Ramos (cell line): ENCODE measurements around the gene GNGT2.
"Not testable (repeated sequence)": the region's sequence is repeated elsewhere in the genome, so short reads cannot be mapped to it uniquely, and the experiment has no call there.

ENCODE experiments used
- in situ Hi-C: fragments of 300-500 bp; cut with MboI; formaldehyde crosslinking; loops from one replicate; pipeline ENCODE4 v1.14.3; 2022; ENCODE audit warnings: low sequenced_read_pairs; ENCODE audit not compliant: unreplicated experiment

Gene GNGT2

GRCh38 chr17:49183801-49184200 lies 26.6 kb downstream of the GNGT2 start:
- in situ Hi-C loops = loop anchor here (25.0 kb wide), 1 partner anchor 204 kb away; no protein-coding TSS in a partner anchor

GRCh38 chr17:49183341-49183740 lies 27.0 kb downstream of the GNGT2 start:
- in situ Hi-C loops = loop anchor here (25.0 kb wide), 1 partner anchor 204 kb away; no protein-coding TSS in a partner anchor

- in situ Hi-C loops = loop anchor here (25.0 kb wide), 1 partner anchor 206 kb away; no protein-coding TSS in a partner anchor
Observed at GRCh38 chr17:49180998-49181635, 29.3 kb downstream of the GNGT2 start.

DNA sequence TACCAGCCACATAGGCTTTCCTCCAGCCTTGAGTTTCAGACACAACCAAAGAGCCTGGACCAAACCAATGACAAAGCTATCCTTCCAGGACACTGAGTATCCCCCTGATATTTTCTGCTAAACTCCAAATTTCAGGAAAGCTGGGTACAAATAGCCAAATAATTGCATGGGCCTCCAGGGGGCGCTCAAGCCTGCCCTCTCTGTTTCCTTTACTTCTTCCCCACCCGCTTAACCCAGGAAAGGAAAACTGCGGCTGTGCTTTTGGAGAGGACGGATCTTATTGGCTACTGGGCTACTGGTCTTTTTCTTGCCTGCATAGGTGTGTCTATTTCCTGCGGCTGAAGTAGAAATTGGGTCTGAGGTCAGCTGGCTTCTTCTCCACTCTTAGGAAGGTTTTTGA lies 30.1 kb downstream of the GNGT2 start:
- in situ Hi-C loops = loop anchor here (25.0 kb wide), 1 partner anchor 207 kb away; no protein-coding TSS in a partner anchor

- in situ Hi-C loops = loop anchor here (5.0 to 25.0 kb wide), 2 partner anchors 51 to 211 kb away; no protein-coding TSS in a partner anchor
Observed at GRCh38 chr17:49175978-49176377, 34.4 kb downstream of the GNGT2 start.

DNA sequence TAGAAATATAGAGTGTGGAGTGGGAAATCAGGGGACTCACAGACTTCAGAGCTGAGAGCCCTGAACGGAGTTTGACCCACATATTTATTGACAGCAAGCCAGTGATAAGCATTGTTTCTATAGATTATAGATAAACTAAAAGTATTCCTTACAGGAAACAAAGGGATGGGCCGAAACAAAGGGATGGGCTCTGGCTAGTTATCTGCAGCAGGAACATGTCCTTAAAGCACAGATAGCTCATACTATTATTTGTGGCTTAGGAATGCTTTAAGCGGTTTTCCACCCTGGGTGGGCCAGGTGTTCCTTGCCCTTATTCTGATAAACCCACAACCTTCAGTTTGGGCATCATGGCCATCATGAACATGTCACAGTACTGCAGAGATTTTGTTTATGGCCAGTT lies 39.7 kb downstream of the GNGT2 start:
- in situ Hi-C loops = not testable (repeated sequence)

DNA sequence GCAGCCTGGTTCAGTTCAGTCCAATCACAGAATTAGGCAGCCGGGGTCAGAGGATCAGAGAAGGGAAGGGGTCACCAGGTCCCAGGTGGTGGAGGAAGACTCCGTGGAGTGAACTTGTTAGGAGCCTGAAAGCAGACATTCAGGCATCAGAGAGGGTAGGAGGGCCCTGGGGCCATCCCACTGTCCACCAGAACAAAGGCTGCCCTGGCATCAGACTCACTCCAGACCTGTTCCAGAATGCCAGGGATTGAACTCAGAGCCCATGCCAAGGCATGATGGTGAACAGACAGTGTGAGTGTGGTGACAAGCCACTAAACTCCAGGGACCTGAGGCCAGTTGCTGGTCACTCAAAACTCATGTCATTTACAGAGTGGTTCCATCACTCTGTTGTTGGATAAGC lies 40.2 kb downstream of the GNGT2 start:
- in situ Hi-C loops = no loop called here

DNA sequence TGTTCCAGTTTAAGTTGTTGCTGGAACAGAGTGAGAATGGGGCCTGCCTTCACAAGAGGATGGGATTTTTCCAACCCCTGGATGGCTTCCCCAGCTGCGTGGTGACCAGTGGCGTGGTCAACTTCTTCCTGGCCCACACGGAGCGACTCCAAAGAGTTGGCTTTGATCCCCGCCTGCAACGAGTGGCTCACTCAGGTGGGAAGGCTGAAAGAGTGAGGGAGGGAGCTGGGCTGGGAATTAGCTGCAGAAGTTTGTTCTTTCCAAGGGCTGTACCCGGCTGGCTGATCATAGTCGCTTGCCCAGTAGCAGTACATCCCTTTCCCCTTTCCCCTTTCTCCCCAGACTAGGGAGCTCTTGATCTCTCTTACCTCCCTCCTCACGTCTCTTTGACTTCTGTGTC lies 41.7 kb downstream of the GNGT2 start:
- in situ Hi-C loops = no loop called here

GRCh38 chr17:49165143-49165542 lies 45.2 kb downstream of the GNGT2 start:
- in situ Hi-C loops = no loop called here

DNA sequence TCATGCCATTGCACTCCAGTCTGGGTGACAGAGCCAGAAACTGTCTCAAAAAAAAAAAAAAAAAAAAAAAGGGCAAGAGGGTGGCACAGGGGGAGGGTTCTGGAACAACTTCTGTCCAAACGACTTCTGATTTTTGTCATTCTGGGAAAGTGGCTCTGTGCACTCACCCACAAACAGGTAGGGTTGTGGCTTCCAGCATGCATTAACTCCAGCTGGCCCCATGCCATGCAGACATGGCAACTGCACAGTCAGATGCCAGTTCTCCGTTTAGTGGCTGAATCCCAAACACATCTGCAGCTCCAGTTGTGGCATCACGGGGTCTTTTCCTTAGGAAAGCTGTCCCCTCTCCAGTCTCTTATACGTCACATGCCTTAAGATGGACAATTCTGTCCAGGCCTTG lies 47.5 kb downstream of the GNGT2 start:
- in situ Hi-C loops = no loop called here

GRCh38 chr17:49157784-49158183 lies 52.6 kb downstream of the GNGT2 start:
- in situ Hi-C loops = no loop called here

- in situ Hi-C loops = no loop called here
Observed at GRCh38 chr17:49156256-49156655, 54.1 kb downstream of the GNGT2 start.
